GM21723 (cell line): ENCODE data around the gene GAS7.

Experiments
- ATAC-seq: cut with Tn5 transposase; IDR thresholded peaks from one replicate; pipeline ENCODE4 v1.9.1; 2021; ENCODE audit warnings: mild to moderate bottlenecking, moderate library complexity; ENCODE audit not compliant: unreplicated experiment

The GAS7 gene

DNA sequence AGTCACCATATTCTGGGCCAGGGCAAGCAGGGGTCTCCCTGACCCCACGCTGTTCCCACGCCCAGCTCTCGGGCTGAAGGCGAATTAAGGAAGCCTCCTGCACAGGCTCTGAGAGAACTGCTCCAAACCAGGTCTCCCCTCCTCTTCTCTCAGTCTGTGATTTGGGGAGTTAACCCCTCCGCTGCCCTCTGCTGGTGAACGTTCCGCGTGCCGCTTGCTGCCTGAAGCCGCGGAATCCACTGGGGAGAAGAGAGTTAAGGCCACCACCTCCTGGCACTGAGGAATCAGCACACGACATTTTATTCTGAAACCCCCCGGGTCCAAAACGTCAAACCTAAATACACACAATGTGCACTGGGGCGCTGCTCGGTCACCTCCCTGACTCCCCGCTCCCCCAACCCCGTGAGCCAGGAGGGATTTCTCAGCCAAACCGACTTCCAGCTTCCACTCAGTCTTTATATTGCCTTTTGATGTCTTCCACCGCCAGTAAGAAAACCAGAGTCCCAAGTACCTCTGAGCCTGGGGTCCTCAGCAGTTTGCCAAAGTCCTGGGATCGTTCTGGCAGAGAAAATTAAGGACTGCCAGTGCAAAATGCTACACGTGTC lies 238.9 kb downstream of the GAS7 start:
- no peak for ATAC-seq

- ATAC-seq = no peak
These were observed 239.7 kb downstream of the GAS7 start for GRCh38 chr17:9958586-9959281.

GRCh38 chr17:9957244-9957643 lies 241.2 kb downstream of the GAS7 start:
- no peak for ATAC-seq

DNA sequence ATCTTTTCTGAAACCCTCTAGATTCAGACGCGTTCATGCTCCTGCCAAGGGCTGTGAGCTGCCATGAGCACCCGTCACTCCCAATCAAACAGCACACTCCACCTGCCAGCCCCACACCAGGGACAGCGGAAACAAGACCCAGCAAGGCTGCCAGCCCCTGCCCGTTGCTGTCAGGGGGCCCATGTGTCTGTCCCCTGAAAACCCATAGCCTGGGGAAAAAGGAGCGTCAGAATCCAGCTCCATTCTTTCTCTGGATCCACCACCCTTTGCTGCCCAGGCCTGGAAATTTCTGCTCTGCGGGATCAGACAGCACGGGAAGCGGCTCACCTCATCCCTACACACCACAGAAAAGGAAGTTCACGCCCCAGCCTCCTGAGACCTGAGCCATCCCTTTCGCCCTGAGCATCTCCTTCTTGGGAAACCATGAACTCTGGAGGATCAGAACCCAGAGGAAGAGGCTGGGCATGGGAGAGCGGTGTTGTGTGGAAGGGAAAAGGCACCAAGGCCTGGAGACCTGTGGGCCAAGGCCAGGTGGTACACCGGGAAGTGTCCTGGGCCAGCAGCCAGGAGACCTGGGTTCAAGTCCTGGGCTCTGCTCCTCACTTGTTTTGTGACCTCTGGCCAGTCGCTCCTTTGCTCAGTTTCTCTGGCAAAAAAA lies 241.8 kb downstream of the GAS7 start:
- ATAC-seq = no peak

- no peak for ATAC-seq
These were observed 244.9 kb downstream of the GAS7 start for GRCh38 chr17:9953492-9953891.

DNA sequence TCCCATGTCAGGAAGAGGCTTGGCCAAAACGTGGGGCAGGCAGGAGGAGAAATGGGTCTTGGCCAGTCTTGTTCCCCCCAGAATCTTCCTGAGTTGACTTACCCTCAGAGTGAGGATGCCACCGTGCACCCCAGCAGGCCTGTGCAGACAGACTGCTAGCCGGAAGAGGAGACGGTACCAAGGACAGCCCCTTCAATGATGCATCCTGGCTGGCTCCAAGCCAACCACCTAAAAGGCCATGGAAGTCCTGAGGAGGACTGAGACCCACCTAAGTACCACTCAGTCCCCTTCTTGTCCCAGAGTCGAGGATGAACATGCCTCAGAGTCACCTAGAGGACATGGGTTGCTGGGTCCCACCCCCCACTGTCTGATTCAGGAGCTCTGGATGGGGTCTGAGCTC lies 246.6 kb downstream of the GAS7 start:
- no peak for ATAC-seq

DNA sequence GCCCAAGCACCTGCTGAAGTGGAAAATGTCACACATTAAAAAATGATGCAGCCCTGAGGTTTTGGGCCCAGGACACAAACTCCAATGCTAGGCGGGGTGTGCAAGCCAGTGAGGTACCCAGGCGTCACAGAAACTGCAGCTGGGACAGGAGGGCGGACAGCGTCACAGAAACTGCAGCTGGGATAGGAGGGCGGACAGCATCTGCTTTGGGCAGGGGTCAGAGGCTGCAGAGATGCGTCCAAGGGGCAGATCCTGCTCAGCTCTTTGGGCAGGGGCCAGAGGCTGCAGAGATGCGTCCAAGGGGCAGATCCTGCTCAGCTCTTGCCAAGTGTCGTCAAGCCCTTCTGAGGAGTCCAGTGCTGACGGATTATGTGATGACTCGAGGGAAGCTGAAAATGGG lies 249.5 kb downstream of the GAS7 start:
- no peak for ATAC-seq

DNA sequence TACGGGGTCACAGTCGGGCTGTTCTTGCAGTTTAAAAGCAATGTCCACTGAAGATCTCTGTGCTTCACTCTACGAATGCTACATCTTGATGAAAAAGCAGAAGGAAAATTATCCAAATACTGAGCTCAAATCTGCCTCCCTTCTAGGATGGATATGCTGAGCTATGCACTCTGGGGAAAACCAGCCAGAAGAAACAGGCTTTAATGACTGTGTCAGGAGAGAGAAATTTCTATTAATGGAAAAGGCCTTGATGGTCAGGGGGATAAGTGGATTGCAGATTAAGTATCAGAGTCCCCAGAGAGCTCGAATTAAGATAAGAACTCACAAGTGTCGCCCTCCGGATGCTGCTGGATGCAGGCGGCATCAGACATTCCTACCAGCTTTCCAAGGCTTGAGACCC lies 253.7 kb downstream of the GAS7 start:
- no peak for ATAC-seq

GRCh38 chr17:9943343-9943742 lies 255.1 kb downstream of the GAS7 start:
- ATAC-seq = no peak

DNA sequence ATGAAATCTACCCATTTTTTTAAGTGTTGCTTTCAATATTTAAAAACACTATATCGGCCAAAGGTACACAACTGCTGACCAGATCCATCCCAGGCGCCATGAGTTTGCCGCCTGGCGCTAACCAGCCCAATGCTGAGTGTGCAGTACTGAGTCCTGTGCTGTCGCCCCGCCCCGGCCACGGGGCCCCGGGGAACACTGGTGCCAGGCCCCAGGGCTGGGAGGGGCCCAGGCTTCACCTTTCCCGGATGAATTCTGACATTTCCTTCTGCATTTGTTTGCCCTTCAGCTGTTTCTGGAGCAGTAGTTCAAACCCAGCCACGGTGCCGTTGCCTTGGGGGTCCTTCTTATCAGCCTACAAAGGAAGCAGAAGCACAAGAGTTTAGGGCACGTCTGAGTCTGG lies 255.5 kb downstream of the GAS7 start:
- ATAC-seq = no peak

DNA sequence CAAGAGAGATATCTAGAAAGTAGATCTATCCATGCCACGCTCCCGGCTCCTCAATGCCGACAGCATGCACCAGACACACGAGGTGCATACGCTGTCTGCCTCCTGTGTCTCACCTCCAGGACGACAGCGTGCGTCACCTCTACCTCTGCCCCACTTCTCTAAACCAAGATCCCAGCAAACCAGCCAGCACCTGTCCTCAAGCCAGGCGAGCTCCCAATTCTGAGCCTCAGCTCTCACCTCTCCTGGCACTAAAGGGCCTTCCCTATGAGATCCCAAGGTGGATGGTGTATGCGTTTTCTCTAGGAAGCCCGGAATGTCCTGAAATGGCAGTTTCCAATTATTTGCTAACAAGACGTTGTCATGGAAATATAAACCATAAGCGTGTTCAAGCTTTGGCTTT lies 257.1 kb downstream of the GAS7 start:
- ATAC-seq = no peak

- ATAC-seq = no peak
These were observed 257.6 kb downstream of the GAS7 start for GRCh38 chr17:9940841-9941240.

DNA sequence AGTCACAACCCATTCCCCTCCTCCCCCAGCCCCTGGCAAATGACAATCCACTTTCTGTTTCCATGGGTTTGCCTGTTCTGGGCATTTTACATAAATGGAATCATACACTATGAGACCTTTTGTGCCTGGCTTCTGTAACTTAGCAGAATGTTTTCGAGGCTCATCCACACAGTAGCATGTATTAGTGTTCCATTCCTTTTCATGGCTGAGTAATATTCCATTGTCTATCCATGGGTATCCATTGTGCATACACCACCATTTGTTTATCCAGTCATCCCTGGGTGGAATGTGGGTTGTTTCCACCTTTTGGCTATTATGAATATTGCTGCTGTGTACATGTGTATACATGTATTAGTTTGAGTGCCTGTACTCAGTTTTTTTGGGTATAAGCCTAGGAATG lies 259.6 kb downstream of the GAS7 start:
- no peak for ATAC-seq

DNA sequence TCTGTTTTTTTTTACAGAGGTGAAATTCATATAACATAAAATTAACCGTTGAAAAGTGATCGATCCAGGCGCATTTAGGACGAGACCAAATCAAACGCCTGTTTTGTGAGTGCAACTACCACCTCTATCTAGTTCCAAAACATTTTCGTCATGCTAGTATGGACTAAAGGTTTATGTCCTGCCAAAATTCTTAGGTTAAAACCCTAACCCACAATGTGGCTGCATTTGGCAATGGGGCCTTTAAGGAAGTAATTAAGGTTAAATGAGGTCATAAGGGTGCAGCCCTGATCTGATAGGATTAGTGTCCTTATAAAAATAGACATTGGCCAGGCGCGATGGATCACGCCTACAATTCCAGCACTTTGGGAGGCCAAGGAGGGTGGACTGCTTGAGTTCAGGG lies 260.5 kb downstream of the GAS7 start:
- no peak for ATAC-seq

DNA sequence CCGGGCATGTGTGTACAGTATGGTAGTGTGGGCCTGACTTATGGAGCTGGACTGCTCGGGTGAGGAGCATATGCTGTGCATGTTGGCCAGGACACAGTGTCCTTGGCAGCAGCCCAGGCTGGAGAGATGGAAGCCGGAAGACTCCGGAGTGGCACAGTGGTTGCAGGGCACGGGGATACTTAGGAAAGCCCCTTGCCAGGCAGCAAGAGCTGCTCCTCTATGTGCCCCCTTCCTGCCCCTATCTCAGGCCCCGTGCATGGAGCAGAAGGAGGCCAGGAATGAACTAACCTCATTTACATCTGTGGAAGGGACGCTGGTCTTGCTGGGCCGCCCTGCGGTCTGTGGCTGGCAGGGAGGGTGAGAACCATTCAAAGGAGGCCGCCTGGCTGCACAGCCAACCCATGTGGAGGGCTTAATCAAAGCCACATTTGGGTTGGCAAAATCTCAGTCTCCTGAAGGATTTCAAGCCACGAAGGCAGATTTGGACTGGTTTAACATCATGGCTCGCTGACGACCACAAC lies 261.1 kb downstream of the GAS7 start:
- no peak for ATAC-seq

DNA sequence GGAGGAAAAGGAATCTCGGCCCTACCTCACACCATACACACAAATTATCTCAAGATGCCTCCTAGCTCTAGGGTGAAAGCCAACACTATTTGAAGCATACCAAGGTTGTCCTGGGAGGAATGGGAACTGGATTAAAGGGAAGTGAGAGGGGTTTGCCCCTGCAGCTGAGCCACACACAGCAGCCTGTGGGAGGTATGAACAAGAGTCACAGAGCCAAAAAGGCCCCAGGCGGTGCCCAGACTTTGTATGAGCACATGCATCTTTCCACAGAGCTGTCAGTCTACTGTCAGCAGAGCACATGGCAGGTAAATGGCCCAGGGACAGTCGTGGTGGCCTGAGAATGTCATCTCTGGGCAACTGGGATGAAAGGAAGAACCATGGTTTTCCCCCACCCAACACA lies 262.3 kb downstream of the GAS7 start:
- no peak for ATAC-seq

- no peak for ATAC-seq
These were observed 263.0 kb downstream of the GAS7 start for GRCh38 chr17:9935408-9935807.

GRCh38 chr17:9934331-9934730 lies 264.1 kb downstream of the GAS7 start:
- ATAC-seq = no peak

DNA sequence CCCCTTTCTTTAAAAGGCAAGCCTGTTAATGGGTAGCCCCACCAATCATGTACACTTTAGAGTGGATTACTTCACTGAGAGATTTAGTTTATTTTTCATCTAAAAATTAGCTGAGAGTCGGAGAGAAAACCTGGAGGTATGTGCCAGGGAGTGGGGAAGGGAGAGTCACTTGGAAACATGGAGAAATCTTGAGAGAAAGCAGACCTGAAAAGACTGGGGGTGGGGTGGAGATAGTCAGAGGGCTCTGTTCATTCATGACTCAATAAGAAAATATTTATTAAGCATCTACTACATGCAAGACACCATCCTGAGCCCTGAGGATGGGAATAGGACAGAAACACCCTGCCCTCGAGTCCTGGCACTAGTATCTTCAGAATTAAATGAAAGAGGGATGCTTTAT lies 265.9 kb downstream of the GAS7 start:
- no peak for ATAC-seq

DNA sequence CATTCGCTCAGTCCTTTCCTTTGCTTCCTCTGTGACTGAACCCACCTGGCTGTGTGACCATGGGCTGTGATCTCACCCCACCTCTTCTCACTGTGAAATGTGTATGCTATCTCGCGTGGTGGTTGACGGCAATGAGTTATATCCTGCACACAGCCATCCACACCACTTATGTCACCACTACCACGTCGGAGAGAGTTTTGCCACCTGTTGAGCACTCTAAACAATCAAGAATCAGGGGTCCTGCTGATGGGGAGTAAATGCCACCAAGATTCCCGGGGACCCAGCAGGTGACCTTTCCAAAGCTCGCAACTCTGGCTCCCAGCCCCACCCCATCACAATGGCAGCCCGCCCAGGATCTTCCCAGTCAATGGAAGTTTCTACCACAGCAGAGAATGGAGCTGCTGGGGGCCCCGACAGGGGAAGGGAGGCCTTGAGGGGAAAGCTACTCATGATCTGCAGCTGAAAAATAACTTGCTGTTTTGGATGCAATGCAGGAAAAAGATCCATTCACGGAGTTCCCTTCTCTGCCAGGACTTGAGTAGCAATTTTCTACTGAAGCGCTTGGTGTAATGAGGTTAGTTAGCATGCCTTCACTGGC lies 267.2 kb downstream of the GAS7 start:
- ATAC-seq = no peak

DNA sequence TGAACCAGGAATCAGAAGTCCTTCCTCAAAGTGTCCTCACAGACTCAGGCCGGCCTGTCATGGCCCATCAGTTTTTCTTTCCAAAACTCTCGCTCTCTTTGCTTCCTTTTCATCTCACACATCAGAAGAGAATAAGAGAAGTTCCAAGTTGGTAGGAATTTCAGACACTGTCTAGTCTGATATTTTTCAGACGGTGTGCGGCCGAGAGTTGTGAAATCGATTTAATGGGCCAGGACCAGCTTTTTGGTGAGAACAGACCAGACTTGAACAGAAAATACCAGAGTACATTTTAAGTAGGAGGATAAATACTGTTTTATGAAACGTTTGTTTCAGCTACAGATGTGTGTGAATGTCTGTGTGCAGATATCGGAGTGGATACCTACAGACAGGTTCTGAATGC lies 268.5 kb downstream of the GAS7 start:
- no peak for ATAC-seq
